K562 (cell line): Measurements from ENCODE around the gene AKAP12. TPM values are rescaled to one million over a fixed set of nuclear protein-coding genes. Genes with fewer than 3 reads are reported as not detected.

ENCODE experiments used
- BMI1 ChIP-seq: fragments of 150-350 bp; IDR thresholded peaks from 2 replicates; pipeline ENCODE4 v1.6.1; 2014; ENCODE audit warnings: low read length
- CREB3L1 ChIP-seq: fragments of 450-650 bp; IDR thresholded peaks from 2 replicates; pipeline ENCODE4 v1.6.1; 2014; ENCODE audit warnings: low read depth, mild to moderate bottlenecking, moderate library complexity, borderline replicate concordance
- DACH1 ChIP-seq: fragments of 450-650 bp; IDR thresholded peaks from 2 replicates; pipeline ENCODE4 v1.6.1; 2018; ENCODE audit not compliant: partially characterized antibody
- E2F5 ChIP-seq: sonication (generic); formaldehyde crosslinking; IDR thresholded peaks from 2 replicates; pipeline ENCODE4 v1.8.0; 2022; ENCODE audit warnings: mild to moderate bottlenecking, missing genetic modification reagents
- HDAC1 ChIP-seq, 2 experiments: fragments of 450-650 bp; IDR thresholded peaks; 2 replicates each; pipeline ENCODE4 v1.6.1; 2016 to 2017; ENCODE audit warnings: inconsistent platforms in 1 of 2, mild to moderate bottlenecking in 1 of 2, moderate library complexity in 1 of 2
- KLF1 ChIP-seq: fragments of 450-650 bp; IDR thresholded peaks from 2 replicates; pipeline ENCODE4 v1.6.1; 2016; ENCODE audit warnings: missing genetic modification characterization, missing compliant biosample characterization
- LEF1 ChIP-seq: fragments of 450-650 bp; IDR thresholded peaks from 2 replicates; pipeline ENCODE4 v1.6.1; 2016; ENCODE audit warnings: mild to moderate bottlenecking
- MYC ChIP-seq, 2 experiments: fragments of 250-450 bp in 1 of 2; sonication (Bioruptor Pico) in 1 of 2; IDR thresholded peaks; 2 replicates each; pipeline versions ENCODE4 v1.5.1 to v1.6.1; 2012 to 2021; ENCODE audit warnings: low read depth in 2 of 2, borderline replicate concordance in 1 of 2, improper control_type of control experiment in 1 of 2, low read length in 1 of 2, mild to moderate bottlenecking in 1 of 2, moderate library complexity in 1 of 2
- PHF20 ChIP-seq: fragments of 450-650 bp; IDR thresholded peaks from 2 replicates; pipeline ENCODE4 v1.6.1; 2018; ENCODE audit not compliant: partially characterized antibody
- POLR2H ChIP-seq: IDR thresholded peaks from 2 replicates; pipeline ENCODE4 v1.6.1; 2016; ENCODE audit warnings: missing genetic modification characterization, low read depth, mild to moderate bottlenecking, control low read depth, missing compliant biosample characterization, moderate library complexity
- SAP30 ChIP-seq: fragments of 200-600 bp; sonication (generic); IDR thresholded peaks from 2 replicates; pipeline ENCODE4 v1.6.1; 2012; ENCODE audit warnings: borderline replicate concordance, low read depth, mild to moderate bottlenecking, moderate library complexity, low read length, control low read depth, inconsistent platforms; ENCODE audit not compliant: insufficient read depth, poor library complexity, severe bottlenecking
- SRSF9 ChIP-seq: fragments of 200-400 bp; formaldehyde crosslinking; IDR thresholded peaks from 2 replicates; pipeline ENCODE4 v1.6.1; 2017; ENCODE audit warnings: low read depth, low read length, borderline replicate concordance
- STAT6 ChIP-seq: sonication (generic); formaldehyde crosslinking; IDR thresholded peaks from 2 replicates; pipeline ENCODE4 v1.8.1; 2023; ENCODE audit warnings: mild to moderate bottlenecking, missing genetic modification reagents
- TEAD1 ChIP-seq, 2 experiments: fragments of 450-650 bp in 1 of 2; sonication (generic) in 1 of 2; formaldehyde crosslinking; IDR thresholded peaks; 2 replicates each; pipeline versions ENCODE4 v1.4.0 to v1.8.0; 2020 to 2022; ENCODE audit warnings: mild to moderate bottlenecking in 2 of 2, missing genetic modification reagents in 1 of 2
- TFE3 ChIP-seq: fragments of 450-650 bp; formaldehyde crosslinking; IDR thresholded peaks from 2 replicates; pipeline ENCODE4 v1.4.0; 2020; ENCODE audit warnings: mild to moderate bottlenecking, mixed read lengths
- ZNF143 ChIP-seq: sonication (generic); formaldehyde crosslinking; IDR thresholded peaks from 2 replicates; pipeline ENCODE4 v1.9.0; 2022; ENCODE audit warnings: mild to moderate bottlenecking, missing genetic modification reagents
- ZNF165 ChIP-seq: fragments of 250-450 bp; sonication (Bioruptor Pico); IDR thresholded peaks from 2 replicates; pipeline ENCODE4 v1.4.0; 2020; ENCODE audit warnings: borderline replicate concordance
- ZNF695 ChIP-seq: fragments of 450-650 bp; formaldehyde crosslinking; IDR thresholded peaks from 2 replicates; pipeline ENCODE4 v1.4.0; 2020; ENCODE audit warnings: mild to moderate bottlenecking, moderate library complexity
- polyA plus RNA-seq, 8 experiments: library from polyadenylated mRNA; depleted of rRNA in 4 of 8; stranded (reverse) in 5 of 8; unstranded in 3 of 8; fragments of >200 nt; fragmentation: Nextera tagmentation in 2 of 8; fragmentation: Illumina TruSeq in 1 of 8; extraction: Ambion mirVana in 2 of 8; extraction: Trizol in 1 of 8; gene quantifications; 2 replicates each; pipeline versions ENCODE4 v1.2.1 to v1.2.3, GENCODE V29; 2011 to 2014; ENCODE audit warnings: inconsistent platforms in 1 of 8, missing spikeins in 1 of 8
- total RNA-seq, 7 experiments: library from RNA; depleted of rRNA in 6 of 7; stranded (reverse); fragments of >200 nt in 6 of 7; fragmentation: Illumina TruSeq in 2 of 7; extraction: Trizol in 2 of 7; gene quantifications; 2 replicates each; pipeline versions ENCODE4 v1.2.1 to v1.2.3, GENCODE V29; 2011 to 2021; ENCODE audit warnings: low replicate concordance in 1 of 7

Gene AKAP12
- total and polyA plus RNA-seq, 9 of the 15 experiments (the other 6 are each of a cell fraction or from before 2014, with no cell fraction given), result 0.08 to 2.0 (median 0.62) TPM

GRCh38 chr6:151389618-151390275 lies 150.0 kb downstream of the AKAP12 start (continued):
- peak; percentile 91 for TF ChIP-seq SAP30
- no peak for TF ChIP-seq TFE3 (CRISPR knock-in tag)
- TF ChIP-seq STAT6 (CRISPR knock-in tag), result peak; percentile 51; the same call in 1 of the 2 replicates
- 0 out of 2 replicates have a peak, but pooled peaks have one; percentile 11 for TF ChIP-seq ZNF143
- TF ChIP-seq POLR2H (tag), result peak; percentile 68
- no peak for TF ChIP-seq E2F5
- TF ChIP-seq MYC (IDR thresholded peaks at IDR 0.05; ENCODE audit: low read depth, low read length), result peak; percentile 72; the same call in 1 of the 2 replicates
- peak; percentile 59; the same call in 1 of the 2 replicates for TF ChIP-seq MYC (CRISPR knock-in tag; IDR thresholded peaks at IDR 0.05; ENCODE audit: borderline replicate concordance, low read depth)
- TF ChIP-seq DACH1, result no peak
- TF ChIP-seq TEAD1 (CRISPR knock-in tag; IDR thresholded peaks at IDR 0.05), result peak; percentile 46; a peak in 2 of 4 replicates
- no peak for TF ChIP-seq SRSF9
- TF ChIP-seq ZNF695 (CRISPR knock-in tag), result no peak
- no peak for TF ChIP-seq LEF1
- TF ChIP-seq KLF1, result peak; percentile 37; the same call in 1 of the 2 replicates
- TF ChIP-seq BMI1, result no peak
- TF ChIP-seq HDAC1 (IDR thresholded peaks at IDR 0.05), result peak in 1 of 2 experiments; percentile 57; a peak in 1 of 4 replicates
- TF ChIP-seq CREB3L1, result no peak
- TF ChIP-seq PHF20, result peak; percentile 79
- no peak for TF ChIP-seq ZNF165 (CRISPR knock-in tag)
